Mammary epithelial cell (primary cell): Measurements from ENCODE around the gene GSTM4.

Experiments
- EZH2 ChIP-seq: IDR thresholded peaks from 2 replicates; pipeline ENCODE4 v1.6.1; 2012; ENCODE audit warnings: low read length, inconsistent platforms, borderline replicate concordance
- TF ChIP-seq, protein P1 (sequence below), 2 donors: IDR thresholded peaks in 1 of 2; conservative IDR thresholded peaks in 1 of 2; 2 replicates each; pipeline ENCODE4 v1.5.1; 2011 to 2012; ENCODE audit warnings: inconsistent platforms in 2 of 2, low read length in 2 of 2, mild to moderate bottlenecking in 2 of 2, control low read depth in 1 of 2, low read depth in 1 of 2; ENCODE audit not compliant: insufficient read depth in 1 of 2; ENCODE audit errors: extremely low read depth in 1 of 2

DNA sequence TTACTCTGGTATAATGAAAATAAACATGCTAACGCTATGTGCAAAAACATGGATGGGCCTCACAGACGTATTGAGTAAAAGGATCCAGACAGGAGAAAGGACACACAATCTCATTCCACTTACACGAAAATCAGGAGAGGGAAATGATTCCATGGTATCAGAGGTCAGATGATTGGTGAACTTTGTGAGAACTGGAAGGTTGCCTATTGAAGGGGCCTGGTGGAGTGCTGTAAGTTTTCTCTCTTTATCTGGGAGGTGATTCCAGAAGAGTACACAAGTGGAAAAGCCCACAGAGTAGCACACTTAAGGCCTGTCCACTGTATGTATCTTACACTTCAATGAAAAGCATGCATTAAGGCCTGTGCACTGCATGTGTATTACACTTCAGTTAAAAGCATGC is 21.6 kb downstream of the GSTM4 start:
- TF ChIP-seq, protein P1, sequence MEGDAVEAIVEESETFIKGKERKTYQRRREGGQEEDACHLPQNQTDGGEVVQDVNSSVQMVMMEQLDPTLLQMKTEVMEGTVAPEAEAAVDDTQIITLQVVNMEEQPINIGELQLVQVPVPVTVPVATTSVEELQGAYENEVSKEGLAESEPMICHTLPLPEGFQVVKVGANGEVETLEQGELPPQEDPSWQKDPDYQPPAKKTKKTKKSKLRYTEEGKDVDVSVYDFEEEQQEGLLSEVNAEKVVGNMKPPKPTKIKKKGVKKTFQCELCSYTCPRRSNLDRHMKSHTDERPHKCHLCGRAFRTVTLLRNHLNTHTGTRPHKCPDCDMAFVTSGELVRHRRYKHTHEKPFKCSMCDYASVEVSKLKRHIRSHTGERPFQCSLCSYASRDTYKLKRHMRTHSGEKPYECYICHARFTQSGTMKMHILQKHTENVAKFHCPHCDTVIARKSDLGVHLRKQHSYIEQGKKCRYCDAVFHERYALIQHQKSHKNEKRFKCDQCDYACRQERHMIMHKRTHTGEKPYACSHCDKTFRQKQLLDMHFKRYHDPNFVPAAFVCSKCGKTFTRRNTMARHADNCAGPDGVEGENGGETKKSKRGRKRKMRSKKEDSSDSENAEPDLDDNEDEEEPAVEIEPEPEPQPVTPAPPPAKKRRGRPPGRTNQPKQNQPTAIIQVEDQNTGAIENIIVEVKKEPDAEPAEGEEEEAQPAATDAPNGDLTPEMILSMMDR (conservative IDR thresholded peaks at IDR 0.05 in 1 of 2, IDR thresholded peaks at IDR 0.05 in 1 of 2; ENCODE audit: extremely low read depth in 1 of 2, insufficient read depth in 1 of 2, low read depth in 1 of 2, low read length in 2 of 2), result no peak
- no peak for TF ChIP-seq EZH2
